ENCODE measurements around the gene FJX1.
"Not testable (repeated sequence)": the region's sequence is repeated elsewhere in the genome, so short reads cannot be mapped to it uniquely, and the experiment has no call there.

The FJX1 gene

DNA sequence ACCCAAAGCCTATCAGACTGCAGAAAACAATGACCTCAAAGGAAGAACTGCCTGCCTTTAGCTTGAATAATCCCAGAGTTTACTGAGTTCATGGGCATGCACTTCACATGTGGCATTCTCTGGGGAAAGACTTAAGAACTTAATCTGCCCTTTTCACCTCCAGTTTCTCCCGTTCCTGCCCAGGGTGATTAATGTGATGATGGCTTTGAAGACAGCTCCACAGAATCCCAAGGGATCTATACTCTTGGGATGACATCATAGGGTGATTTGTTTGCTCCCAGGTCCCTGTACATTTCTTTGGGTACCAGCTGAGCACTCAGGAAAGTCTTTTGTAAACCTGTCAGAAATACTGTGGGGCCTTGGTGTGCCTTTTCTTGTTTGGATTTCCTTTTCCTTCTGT lies 14.0 kb downstream of the FJX1 start:
- no peak for DNase-seq (ENCODE audit: low read depth in 2 of 2)

DNA sequence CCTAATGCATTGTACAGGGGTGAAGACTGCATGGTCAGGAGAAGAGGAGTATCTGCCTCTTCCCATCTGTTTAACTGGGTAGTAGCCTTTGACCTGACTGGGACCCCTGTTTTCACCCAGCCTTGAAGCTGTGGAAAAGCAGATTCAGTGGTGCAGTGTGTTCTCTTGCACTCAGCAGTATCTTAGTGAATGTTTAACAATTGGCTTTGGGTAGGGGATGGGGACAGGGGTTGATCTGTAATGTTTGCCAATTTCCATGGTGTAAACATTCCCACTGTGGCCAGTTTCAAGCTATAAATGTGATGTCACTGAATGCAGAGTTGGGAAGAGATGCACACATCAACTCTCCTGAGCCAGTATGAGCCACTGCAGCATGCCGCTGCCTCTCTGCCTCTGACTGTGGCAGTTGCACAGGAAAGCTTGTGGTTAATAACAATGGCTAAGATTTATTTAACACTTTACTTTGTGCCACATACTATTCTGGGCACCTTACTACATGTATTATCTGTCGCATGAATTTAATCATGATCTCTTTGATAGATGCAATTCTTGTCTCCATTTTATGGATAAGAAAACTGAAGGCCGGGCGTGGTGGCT lies 15.7 kb downstream of the FJX1 start:
- no peak for DNase-seq (ENCODE audit: low read depth in 2 of 2)

GRCh38 chr11:35635933-35636332 lies 17.7 kb downstream of the FJX1 start:
- no peak for DNase-seq (ENCODE audit: low read depth in 2 of 2)

GRCh38 chr11:35639591-35640179 lies 21.4 kb downstream of the FJX1 start:
- no peak for DNase-seq (ENCODE audit: low read depth in 2 of 2)

DNA sequence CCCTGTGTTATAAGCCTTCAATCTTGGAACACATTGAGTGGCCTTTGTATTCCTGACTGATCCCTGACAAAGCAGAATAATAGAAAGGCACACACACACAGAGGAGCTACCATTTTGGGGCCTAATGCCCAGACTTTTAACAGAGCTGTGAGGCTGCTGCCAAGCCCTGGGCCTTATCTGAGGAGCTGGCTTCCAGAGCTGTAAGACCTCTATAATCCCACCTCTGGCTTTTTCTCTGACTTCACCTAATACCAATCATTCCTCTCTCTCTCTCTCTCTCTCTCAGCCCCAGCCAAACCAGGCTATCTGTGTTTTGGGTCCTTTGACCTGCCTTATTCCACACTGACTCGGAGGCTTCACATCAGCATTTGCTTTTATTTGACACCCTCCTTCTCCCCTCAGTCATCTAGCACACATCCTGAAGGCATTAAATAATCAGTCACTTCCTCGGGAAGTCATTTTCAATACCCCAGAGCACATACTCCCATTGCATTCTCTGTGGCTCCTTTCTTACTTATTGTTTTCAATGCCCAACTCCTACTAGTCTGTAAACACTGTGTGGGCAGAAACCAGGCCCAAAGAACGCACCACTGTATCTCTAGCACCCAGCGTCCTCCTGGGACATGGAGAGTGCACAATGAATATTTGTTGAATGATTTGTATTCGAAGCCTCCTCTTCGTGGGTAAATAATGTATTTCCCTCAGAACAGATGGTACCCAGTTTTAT lies 23.1 kb downstream of the FJX1 start:
- no peak for DNase-seq (ENCODE audit: low read depth in 2 of 2)

DNA sequence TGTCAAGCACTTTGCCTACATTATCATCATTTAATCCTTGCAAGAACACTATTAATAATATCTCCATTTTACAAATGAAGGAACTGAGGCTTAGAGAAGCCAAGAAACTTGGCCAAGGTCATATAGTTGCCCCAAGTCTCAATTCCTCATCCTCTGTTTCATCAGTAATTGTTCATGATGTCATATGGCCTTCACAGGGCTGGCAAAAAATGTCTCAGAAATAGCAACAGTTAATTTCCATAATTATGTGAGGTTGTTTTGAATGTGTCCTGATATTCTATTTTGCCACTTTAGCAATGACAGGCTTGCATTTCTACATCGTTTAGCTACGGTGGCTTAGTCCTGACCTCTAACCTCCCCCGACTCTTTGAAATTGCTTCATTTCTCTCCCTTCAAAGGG lies 23.7 kb downstream of the FJX1 start:
- DNase-seq (ENCODE audit: low read depth in 2 of 2), result no peak

GRCh38 chr11:35647421-35648093 lies 29.3 kb downstream of the FJX1 start:
- DNase-seq (ENCODE audit: low read depth in 2 of 2), result no peak

DNA sequence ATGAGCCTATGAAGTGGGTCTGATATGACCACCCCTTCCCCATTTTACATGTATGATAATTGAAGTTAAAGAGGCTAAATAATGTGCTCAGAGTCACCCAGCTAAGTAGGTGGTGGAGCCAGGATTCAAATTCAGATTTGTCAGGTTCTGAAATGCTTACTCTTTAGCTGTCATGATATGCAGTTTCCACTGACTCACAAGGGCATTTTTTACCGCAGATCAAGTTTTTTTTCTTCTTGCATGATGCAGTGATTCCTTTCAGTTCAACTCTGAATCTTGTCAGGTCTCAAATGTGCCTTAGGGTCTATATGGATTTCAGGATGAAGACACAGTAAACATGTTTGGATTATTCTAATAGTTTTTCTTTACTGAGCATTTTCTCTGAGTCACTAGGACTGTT lies 31.7 kb downstream of the FJX1 start:
- no peak for DNase-seq (ENCODE audit: low read depth in 2 of 2)

GRCh38 chr11:35650467-35650866 lies 32.2 kb downstream of the FJX1 start:
- DNase-seq (ENCODE audit: low read depth in 2 of 2), result no peak

- DNase-seq (ENCODE audit: low read depth in 2 of 2), result no peak
These were observed 33.0 kb downstream of the FJX1 start for GRCh38 chr11:35651263-35651662.

DNA sequence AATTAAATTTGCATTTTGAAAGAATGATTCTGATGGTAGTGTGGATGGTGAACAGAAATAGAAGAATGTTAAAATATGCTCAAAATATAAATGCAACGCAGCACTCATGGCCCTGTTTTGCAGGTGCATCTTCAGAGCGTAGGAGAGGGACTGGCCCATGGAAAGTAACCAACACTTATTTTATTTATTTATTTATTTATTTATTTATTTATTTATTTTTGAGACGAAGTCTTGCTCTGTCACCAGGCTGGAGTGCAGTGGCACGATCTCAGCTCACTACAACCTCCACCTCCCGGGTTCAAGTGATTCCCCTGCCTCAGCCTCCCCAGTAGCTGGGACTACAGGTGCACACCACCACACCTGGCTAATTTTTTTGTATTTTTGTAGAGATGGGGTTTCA lies 34.5 kb downstream of the FJX1 start:
- not testable (repeated sequence) for DNase-seq (ENCODE audit: low read depth in 2 of 2)

GRCh38 chr11:35654711-35655110 lies 36.5 kb downstream of the FJX1 start:
- DNase-seq (ENCODE audit: low read depth in 2 of 2), result no peak

DNA sequence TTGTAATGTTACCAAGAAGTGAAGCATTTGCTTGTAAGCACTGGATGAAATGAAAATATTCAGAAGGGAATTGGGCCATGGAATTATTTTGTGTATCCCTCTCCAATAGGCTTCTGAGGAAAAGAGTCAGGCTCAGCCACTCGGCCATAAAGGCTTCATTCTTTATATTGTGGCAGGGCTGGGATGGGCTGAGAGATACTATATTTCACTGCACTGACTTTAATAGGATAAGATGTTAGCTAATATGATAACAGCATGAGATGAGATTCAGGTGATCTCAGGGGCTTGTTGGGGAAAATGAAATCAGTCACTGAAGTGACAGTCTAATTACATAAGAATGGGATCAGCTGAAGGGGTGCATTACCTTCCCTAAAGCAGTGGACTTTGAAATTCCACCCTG lies 37.0 kb downstream of the FJX1 start:
- DNase-seq (ENCODE audit: low read depth in 2 of 2), result no peak

GRCh38 chr11:35655856-35656255 lies 37.6 kb downstream of the FJX1 start:
- DNase-seq (ENCODE audit: low read depth in 2 of 2), result no peak

GRCh38 chr11:35658020-35658948 lies 40.0 kb downstream of the FJX1 start:
- DNase-seq (ENCODE audit: low read depth in 2 of 2), result no peak

GRCh38 chr11:35661534-35661933 lies 43.3 kb downstream of the FJX1 start:
- no peak for DNase-seq (ENCODE audit: low read depth in 2 of 2)

DNA sequence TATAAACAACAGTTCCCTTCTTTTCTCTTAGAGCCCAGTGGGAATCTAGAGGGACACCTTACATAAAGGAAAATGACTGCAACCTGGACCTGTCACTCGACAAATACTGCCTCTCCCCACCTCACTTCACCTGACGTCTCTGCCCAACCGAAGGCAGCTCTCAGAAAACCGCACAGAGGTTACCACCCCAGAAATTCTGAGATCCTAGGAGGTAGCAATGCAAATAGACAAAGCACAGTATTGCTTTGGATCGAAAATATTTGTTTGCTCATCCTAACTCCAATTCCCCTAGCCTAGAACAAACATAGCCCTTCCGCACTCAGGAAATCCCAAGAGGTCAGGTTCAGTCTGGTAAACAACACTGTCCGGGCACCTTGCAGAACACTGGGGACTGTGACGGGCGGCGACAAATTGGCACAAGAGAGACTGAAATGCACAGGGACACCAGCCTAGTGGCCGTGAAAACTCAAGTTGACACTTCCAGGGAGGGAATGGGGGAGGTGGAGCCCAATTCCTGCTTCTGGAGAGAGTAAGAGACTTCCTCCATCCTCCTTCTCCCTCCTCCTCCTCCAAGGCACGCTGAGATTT lies 43.9 kb downstream of the FJX1 start:
- no peak for DNase-seq (ENCODE audit: low read depth in 2 of 2)

- peak; percentile 72 to 79 for DNase-seq (ENCODE audit: low read depth in 2 of 2)
These were observed 44.6 kb downstream of the FJX1 start, which contains the start of gene TRIM44 for GRCh38 chr11:35662649-35663407. TSS of gene TRIM44 (plus strand) at chr11:35662775. CDS start at chr11:35663112, 337 bp downstream.

GRCh38 chr11:35663408-35663702 lies 45.1 kb downstream of the FJX1 start:
- no peak for DNase-seq (ENCODE audit: low read depth in 2 of 2)

DNA sequence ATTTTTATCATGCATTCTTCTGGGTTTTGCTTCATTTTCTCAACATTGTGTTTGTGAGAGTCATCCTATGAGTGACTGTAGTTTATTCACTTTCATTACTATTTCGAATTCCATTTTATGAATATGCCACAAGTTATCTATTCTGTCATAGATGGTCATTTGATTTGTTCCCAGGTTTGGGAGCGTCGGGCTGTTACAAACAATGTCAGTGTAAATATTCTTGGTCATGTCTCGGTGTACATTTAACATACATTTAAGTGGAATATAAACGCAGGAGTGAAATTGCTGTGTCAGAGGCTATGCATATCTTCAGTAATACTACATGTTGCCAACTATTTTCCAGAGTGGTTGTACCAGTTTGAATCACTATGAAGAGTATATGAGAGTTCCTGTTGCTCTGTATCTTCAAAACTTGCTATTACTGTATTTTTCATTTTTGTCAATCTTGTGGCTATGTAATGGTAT lies 46.7 kb downstream of the FJX1 start:
- DNase-seq (ENCODE audit: low read depth in 2 of 2), result no peak

DNA sequence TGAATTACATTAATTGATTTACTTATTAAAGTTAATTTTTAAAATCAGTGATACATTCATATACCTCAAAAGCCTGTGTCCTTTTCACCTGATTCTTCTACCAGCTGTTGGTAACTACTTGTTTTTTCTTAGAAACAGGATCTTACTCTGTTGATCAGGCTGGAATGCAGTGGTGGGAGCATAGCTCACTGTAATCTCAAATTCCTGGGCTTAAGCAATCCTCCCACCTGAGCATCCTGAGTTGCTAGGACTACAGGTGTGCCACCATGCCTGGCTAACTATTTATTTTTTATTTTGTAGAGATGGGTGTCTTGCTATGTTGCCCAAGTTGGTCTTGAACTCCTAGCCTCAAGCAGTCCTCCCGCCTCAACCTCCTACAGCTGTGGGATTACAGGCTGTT lies 49.0 kb downstream of the FJX1 start:
- DNase-seq (ENCODE audit: low read depth in 2 of 2), result no peak

All from activated CD8-positive, alpha-beta memory T cell treated with anti-CD3 and anti-CD28 coated beads for 4 hours (primary cell).